ENCODE results near the gene YWHAB.

DNA sequence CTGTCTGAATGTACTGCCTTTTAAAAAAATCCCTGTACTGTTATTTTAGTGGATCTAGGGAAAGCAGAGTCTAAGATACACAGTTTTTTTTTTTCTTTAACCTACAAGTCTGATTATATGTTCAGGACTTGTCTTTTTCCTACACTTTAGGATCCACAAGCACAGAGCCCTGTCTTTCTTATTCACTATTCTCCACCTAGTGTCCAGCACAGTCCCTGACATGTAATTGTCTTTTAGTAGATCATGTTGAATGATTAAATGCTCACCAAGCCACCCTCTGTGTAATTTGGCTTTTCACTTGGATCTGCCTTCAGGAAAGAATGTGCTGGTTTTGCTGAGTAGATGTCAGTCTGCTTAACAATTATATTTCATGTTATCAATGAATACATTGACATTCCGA is 35.8 kb upstream of the YWHAB start:
- TF ChIP-seq, protein P1, sequence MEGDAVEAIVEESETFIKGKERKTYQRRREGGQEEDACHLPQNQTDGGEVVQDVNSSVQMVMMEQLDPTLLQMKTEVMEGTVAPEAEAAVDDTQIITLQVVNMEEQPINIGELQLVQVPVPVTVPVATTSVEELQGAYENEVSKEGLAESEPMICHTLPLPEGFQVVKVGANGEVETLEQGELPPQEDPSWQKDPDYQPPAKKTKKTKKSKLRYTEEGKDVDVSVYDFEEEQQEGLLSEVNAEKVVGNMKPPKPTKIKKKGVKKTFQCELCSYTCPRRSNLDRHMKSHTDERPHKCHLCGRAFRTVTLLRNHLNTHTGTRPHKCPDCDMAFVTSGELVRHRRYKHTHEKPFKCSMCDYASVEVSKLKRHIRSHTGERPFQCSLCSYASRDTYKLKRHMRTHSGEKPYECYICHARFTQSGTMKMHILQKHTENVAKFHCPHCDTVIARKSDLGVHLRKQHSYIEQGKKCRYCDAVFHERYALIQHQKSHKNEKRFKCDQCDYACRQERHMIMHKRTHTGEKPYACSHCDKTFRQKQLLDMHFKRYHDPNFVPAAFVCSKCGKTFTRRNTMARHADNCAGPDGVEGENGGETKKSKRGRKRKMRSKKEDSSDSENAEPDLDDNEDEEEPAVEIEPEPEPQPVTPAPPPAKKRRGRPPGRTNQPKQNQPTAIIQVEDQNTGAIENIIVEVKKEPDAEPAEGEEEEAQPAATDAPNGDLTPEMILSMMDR (conservative IDR thresholded peaks at IDR 0.05) = peak; percentile 15
- no peak for TF ChIP-seq ZFX (IDR thresholded peaks at IDR 0.05)

All from C4-2B (cell line).